ENCODE results near the gene LMAN2.

Gene LMAN2

DNA sequence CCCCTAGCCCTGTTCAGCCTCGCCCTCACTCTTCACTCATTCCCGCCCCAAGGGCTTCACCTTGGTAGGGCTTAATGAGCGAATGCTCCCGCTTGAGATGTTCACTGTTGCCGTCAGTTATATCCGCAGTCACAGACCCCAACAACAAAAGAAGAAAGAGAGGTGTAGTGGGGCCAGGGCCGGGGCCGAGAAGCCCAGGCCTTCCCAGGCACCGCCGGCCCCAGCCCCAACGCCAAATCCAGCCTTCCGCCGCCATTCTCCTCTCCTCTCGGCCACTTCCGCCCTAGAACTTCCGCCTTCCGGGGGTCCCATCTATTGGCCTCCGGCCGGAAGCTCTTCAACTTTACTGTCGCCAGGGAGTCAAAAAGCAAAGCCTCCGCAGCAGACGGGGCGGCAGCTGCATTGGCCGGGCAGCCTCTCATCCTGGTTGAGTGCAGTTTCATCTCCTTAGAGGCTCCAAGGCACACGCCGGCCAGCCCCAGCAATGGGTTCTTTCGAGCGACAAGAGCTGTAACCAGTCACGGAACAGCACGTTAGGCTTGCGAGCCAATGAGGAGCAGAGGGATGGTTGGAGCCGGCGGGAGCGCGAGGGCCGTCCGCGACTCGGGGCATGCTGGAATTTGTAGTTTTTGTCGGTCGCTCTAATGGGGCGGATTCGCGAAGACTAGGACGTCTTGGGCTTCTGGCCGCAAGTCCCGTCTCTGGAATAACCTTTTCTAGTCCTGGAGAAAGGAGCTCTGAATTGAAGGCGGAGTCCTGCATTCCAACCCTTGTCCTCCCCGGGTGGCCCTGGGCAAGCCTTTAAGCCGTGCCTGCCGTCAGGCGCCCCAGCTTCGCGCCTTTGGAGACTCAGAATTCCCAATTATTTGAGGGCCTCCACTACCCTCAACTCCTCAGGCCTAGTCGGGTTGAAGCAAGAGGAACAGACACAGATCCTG lies at the start of gene LMAN2:
TSS of gene LMAN2 (minus strand) at position 277 of the 938 bp plus-strand sequence. CDS start at position 256, 21 bp downstream.
- DNase-seq: peak; percentile 95

- no peak for DNase-seq
Measured at GRCh38 chr5:177399997-177400868, 48.8 kb upstream of the LMAN2 start, which contains the start of gene PFN3. TSS of gene PFN3 (minus strand) at chr5:177400661. CDS start at chr5:177400576, 85 bp downstream.

- no peak for DNase-seq
Measured at GRCh38 chr5:177397875-177398390, 46.5 kb upstream of the LMAN2 start.

DNA sequence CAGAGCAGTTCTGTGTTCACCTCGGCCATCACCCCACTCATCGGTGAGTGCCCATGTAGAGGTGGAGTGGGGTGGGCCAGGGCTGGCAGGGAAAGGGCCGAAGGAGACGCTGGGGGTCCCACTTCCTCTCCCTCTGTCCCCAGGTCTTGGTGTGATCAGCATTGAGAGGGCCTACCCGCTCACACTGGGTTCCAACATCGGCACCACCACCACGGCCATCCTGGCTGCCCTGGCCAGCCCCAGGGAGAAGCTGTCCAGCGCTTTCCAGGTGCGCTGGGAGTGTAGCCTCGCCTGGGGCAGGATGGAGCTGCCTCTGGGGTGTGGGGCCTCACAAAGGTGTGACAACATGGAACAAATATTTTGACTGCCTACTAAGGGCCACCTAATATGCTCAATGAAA lies 45.3 kb upstream of the LMAN2 start:
- no peak for DNase-seq

GRCh38 chr5:177396078-177396477 lies 44.6 kb upstream of the LMAN2 start:
- no peak for DNase-seq

GRCh38 chr5:177393990-177394389 lies 42.5 kb upstream of the LMAN2 start:
- no peak for DNase-seq

DNA sequence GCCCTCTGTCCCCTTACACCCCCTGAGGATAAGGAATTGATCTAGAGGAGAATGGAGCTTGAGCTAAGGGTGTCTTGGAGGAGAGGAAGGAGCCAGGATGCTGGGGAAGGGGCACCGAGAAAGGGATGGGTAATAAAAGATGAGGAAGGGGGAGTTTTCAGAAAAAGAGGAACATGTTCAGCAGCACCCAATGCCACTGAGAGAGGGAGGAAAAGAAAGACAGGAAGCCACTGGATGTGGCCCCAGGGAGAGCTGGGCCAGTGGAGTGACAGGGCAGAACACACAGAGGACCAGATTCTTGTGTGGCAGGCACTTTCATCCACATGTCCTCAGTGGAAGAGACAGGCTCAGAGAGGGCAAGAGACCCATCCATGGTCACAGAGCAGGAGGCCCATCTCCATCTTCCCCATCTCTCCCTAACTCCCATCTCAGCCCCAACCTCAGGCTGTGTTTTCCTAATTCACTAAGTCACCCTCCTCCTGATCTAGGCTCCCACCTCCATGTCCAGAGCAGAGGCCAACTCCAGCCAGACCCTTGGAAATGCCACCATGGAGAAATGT lies 41.8 kb upstream of the LMAN2 start:
- DNase-seq: no peak

GRCh38 chr5:177392765-177393164 lies 41.3 kb upstream of the LMAN2 start:
- no peak for DNase-seq

DNA sequence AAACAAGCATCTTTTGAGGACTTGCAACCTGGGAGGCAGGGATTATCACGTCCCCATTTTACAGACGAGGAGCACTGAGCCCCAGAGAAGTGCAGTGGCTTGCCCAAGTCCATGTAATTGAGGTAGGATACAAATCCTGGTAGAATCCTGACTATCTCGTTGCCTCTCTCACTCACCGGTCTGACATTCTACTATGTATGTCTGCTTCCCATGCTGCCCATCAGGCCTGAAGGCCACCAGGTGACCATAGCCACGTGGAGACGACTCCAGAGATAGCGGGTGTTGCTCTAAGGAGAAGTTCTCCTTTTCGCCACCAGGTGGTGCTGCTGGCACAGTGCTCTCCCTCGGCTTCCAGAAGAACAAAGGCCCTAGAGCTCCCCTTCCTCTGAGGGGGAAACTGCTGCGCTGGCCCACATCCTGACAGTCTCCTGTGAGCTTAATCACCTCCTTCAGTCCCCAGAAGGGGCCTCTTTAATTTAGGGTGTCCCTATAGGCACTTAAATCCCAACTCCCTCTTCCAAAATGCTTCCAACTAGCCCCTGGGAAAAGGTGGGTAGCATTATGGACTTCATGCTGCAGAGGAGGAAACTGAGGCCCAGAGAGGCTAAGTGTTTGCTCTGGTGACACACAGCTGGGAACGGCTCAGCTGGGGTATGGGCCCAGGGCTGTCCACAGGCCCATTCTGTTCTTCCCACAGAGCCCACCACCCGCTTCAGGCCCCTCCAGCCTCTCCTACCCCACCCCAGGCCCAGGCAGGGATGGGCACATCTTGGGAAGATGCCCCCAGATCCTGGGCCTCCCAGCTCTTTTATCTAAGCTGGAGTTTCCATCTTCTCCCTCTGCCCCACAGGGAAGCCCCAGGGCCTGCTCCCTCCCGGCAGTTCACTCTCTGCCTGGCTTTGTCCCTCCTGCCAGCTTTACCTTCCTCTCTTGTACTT lies 39.2 kb upstream of the LMAN2 start:
- peak; percentile 90 for DNase-seq

DNA sequence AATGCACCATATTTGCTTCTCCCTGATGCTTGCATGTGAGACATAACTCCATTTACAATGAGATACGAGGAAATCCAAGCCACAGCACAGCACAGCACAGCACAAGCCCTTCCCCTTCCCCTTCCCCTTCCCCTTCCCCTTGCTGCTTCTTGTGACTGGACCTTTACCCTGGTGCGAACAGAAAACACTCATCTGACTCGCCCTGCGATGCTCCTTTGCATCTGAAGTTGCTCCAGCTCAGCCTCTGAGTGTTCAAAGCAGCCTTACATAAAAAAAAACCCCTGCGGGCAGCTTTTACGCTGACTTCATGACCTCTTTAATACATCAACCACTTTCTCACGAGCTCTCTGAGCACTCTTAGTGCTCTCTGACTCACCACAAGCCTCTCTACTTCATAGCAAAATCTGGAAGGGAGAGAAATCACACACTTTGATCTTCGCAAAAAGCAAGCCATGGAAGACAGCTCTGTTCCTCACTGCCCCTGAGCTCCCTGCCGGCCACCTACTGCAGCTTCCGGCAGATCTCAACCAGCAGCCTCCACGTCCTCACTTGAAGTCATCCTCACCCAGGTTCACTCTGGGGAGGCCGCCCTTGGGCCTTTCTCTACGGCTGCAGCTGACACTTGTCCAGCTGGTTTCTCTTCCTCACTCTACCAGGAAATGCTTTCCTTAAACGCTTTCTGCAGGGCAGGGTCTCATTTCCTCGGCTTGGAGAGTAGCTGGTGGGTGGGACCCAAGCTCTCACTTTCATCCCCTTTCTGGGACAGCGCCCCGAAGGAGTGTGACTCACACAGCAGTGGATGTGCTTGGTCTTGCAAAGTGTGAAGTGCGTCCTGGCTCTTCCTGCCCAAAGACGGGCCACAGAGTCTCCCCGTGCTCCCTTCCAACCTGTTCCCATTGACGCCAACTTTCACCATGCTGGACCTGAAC lies 38.0 kb upstream of the LMAN2 start:
- peak; percentile 76 for DNase-seq

DNA sequence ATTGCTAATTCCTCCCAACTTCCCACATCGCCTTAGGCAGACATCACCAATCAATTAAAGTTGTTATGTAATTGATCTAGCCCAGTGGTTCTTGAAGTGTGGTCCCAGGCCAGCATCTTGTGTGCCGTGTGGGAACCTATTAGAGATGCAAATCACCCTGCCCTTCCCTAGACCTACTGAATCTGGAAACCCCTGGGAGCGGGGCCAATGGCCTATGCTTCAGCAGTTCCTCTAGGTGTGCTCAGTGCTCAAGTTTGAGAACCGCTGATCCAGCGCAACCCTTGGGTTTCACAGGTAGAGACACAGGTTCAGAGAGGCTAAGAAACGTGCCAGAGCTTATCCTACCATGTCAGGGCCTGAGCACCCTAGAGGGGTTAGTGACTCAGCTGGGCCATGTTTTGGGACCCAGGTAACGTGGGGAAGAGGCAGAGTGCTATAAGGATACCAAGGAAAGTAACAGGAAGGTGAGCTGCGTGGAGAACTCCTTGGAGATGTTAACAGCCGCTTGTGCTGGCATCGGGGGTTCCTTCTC lies 37.1 kb upstream of the LMAN2 start:
- no peak for DNase-seq

- DNase-seq: no peak
Measured at GRCh38 chr5:177387405-177387804, 35.9 kb upstream of the LMAN2 start.

GRCh38 chr5:177386542-177386941 lies 35.1 kb upstream of the LMAN2 start:
- no peak for DNase-seq

- DNase-seq: no peak
Measured at GRCh38 chr5:177385720-177386119, 34.3 kb upstream of the LMAN2 start.

GRCh38 chr5:177384134-177384533 lies 32.7 kb upstream of the LMAN2 start, which contains the start of gene SLC34A1:
TSS of gene SLC34A1 (plus strand) at chr5:177384434. CDS start at chr5:177385742, 1,308 bp downstream.
- DNase-seq: no peak

- no peak for DNase-seq
Measured at GRCh38 chr5:177383181-177383580, 31.7 kb upstream of the LMAN2 start.

- DNase-seq: no peak
Measured at GRCh38 chr5:177382423-177383029, 31.1 kb upstream of the LMAN2 start.

GRCh38 chr5:177380805-177381126 lies 29.3 kb upstream of the LMAN2 start:
- DNase-seq: no peak

GRCh38 chr5:177378884-177379883 lies 27.7 kb upstream of the LMAN2 start:
- DNase-seq: no peak

All from CD4-positive, alpha-beta T cell treated with Interleukin-21 for 1 hour (primary cell).